ENCODE data around the gene TNNI3K.
"Not testable (repeated sequence)": the region's sequence is repeated elsewhere in the genome, so short reads cannot be mapped to it uniquely, and the experiment has no call there.

The TNNI3K gene, protein sequence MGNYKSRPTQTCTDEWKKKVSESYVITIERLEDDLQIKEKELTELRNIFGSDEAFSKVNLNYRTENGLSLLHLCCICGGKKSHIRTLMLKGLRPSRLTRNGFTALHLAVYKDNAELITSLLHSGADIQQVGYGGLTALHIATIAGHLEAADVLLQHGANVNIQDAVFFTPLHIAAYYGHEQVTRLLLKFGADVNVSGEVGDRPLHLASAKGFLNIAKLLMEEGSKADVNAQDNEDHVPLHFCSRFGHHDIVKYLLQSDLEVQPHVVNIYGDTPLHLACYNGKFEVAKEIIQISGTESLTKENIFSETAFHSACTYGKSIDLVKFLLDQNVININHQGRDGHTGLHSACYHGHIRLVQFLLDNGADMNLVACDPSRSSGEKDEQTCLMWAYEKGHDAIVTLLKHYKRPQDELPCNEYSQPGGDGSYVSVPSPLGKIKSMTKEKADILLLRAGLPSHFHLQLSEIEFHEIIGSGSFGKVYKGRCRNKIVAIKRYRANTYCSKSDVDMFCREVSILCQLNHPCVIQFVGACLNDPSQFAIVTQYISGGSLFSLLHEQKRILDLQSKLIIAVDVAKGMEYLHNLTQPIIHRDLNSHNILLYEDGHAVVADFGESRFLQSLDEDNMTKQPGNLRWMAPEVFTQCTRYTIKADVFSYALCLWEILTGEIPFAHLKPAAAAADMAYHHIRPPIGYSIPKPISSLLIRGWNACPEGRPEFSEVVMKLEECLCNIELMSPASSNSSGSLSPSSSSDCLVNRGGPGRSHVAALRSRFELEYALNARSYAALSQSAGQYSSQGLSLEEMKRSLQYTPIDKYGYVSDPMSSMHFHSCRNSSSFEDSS

DNA sequence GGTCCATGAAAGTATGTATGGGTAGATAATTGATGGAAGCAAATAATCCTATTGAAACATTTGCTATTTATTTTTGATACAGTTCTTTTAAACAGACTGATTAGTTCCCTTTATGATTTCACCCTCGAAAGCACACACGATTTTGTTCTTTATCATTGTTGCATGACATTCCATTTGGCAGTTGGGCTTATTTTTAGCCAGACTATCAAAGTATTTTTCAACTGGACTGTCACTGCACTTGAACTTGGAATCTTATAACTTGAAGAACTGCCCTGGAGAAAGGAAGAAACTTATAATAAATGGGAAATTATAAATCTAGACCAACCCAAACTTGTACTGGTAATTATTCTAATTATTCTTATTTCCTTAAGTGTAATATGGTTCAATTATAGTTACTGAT, at the start of gene TNNI3K:
TNNI3K (plus strand) TSS at position 235 of the 400 bp plus-strand sequence; CDS start at position 300, 65 bp downstream.
- DNase-seq, result no peak

GRCh38 chr1:74193908-74194307, 41.3 kb upstream of the TNNI3K start:
- DNase-seq, result no peak

DNA sequence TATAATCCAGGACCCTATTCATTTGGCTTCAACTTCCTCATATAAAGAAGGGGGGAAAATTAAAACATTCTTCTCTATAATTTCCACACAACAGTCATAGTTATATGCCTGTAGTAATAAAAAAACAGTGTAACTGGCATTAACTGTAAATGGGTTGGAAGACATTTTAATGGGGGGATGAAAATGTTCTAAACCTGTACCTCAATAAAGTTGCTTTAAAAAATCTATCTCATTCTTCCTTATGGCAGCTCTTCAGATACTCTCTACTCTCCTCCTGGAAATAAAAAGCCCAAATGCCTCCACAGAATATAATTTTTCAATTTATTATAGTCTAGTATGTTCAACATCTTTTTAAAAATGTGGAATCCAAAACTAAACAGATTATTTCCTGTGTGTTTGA, 39.8 kb upstream of the TNNI3K start:
- DNase-seq, result no peak

- no peak for DNase-seq
Observed at GRCh38 chr1:74197255-74197654, 37.9 kb upstream of the TNNI3K start.

DNA sequence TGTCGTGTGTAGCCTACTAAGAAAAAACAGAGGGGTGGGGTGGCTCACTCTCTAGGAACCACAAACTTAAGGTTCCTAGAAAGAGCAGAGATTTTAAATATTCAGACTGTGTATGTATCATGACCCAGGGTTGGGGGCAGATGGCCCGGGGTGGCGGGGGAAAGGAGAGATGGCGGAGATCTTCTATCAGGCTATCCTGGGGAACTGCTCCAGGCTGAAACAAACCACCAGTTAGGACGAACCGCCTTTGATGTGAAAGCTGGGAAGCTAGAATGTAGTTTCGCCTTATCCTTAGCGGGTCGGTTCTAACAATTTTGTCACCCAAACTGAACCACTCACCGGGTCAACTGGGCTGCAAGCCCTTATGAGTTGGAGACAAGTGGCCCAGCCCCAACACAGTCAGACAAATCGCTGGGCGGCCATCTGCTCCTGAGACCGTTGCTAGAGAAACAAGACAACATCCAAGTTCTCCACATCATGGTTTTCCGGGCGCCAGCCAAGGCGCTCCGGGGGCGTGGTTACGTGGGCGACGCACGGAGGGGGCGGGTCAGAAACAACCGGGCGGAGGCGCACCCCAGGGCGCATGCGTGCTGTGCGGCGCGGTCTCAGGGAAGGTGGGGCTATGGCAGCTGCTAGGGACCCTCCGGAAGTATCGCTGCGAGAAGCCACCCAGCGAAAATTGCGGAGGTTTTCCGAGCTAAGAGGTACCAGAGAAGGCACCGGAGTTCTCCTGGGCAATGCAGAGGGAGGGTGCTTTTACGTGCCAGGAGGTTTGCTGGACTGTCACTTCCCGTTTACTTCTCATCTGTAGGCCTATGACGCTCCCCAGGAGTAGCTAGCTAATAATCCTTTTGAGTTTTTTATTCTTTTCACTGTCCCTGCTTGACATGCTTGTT, 37.3 kb upstream of the TNNI3K start, which contains the start of the genes FPGT and LRRIQ3:
FPGT (plus strand) TSS at position 586 of the 896 bp plus-strand sequence; CDS start at position 623, 37 bp downstream.
LRRIQ3 (minus strand) TSS at position 520 of the 896 bp plus-strand sequence. CDS start 14,492 bp downstream, outside the sequence.
- DNase-seq, result peak; percentile 96

DNA sequence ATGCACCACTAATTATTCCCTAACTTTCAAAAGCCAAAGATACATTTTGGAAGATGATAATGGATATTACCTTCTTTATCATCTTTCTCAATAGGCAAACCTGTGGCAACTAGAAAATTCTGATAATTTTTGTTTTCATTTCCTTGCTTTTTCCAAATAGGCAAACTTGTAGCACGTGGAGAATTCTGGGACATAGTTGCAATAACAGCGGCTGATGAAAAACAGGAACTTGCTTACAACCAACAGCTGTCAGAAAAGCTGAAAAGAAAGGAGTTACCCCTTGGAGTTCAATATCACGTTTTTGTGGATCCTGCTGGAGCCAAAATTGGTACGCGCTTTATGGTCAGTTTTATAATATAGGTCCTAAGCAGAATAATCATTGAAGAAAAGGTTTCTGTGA, 35.7 kb upstream of the TNNI3K start:
- no peak for DNase-seq

DNA sequence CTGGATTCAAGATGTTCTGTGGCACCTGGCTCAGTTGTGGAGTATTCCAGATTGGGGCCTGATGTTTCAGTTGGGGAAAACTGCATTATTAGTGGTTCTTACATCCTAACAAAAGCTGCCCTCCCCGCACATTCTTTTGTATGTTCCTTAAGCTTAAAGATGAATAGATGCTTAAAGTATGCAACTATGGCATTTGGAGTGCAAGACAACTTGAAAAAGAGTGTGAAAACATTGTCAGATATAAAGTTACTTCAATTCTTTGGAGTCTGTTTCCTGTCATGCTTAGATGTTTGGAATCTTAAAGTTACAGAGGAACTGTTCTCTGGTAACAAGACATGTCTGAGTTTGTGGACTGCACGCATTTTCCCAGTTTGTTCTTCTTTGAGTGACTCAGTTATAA, 29.9 kb upstream of the TNNI3K start:
- no peak for DNase-seq

- no peak for DNase-seq
Observed at GRCh38 chr1:74215229-74215628, 20.0 kb upstream of the TNNI3K start.

DNA sequence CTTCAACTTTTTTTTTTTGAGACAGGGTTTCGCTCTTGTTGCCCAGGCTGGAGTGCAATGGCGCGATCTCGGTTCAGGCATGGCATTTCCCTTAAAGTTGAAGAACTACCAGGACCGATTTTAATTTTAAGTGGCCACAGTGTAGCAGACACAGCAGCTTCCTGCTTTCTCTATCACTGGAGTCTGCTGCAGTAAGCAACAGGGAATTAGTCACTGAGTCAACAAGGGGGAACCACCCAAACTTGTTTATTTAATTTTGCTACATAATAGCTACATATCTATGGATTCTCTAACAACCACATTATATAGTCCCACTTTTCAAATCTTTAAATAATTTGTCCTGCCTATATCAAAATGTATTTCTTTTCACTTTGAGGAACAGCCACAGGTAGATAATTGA, 12.5 kb upstream of the TNNI3K start:
- no peak for DNase-seq

GRCh38 chr1:74223453-74223852, 11.7 kb upstream of the TNNI3K start:
- DNase-seq, result no peak

DNA sequence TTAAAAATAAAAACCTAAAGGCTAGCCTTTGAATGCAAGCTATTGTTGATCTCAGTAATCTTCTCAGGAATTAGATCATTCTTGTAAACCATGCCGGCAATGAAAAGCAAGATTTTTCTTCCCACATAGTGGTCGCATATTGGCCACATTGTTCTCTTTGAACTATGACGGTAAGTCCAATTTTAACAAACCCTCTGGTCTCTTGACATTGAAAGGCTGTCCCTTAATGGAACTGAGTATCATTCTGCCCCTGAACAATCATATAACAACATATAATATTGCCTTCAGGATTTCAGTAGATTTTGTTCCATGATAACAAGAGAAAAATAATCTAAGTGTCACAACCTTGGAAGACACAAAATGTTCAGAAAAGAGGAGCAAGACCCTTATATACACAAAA, 1.3 kb downstream of the TNNI3K start:
- no peak for DNase-seq

GRCh38 chr1:74237035-74237434, 1.8 kb downstream of the TNNI3K start:
- DNase-seq, result no peak

- DNase-seq, result no peak
Observed at GRCh38 chr1:74237787-74238186, 2.6 kb downstream of the TNNI3K start.

DNA sequence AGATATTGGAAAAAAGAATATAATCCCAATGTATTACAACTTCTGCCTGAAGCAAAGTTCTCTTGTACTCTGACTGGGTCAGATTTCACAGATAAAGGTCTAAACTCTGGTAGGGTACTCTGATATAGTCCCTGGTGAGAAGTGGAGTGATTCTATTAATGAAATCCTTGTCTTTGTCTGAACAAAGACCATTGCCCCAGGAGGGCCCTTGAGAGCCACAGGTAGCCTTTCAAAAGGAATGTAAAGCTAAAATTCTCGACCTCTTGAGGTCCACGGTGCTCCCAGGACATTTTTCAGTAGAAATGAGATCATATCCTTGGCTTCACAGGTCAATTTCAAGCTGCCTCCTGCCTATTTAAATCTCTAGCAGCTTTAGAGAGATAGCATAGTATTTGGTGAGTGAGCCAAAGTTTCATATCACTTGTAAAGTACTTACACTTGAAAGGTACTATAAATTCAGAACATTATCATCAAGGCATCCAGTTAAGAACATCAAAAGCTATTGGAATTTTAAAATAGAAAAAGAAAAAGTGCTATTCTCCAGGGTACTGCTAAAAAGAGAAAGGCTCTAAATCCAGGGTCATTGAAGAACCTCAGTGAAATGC, 10.1 kb downstream of the TNNI3K start:
- no peak for DNase-seq

- no peak for DNase-seq
Observed at GRCh38 chr1:74246315-74246714, 11.1 kb downstream of the TNNI3K start.

- no peak for DNase-seq
Observed at GRCh38 chr1:74247881-74248528, 12.8 kb downstream of the TNNI3K start.

GRCh38 chr1:74253243-74253824, 18.1 kb downstream of the TNNI3K start:
- DNase-seq, result not testable (repeated sequence)

DNA sequence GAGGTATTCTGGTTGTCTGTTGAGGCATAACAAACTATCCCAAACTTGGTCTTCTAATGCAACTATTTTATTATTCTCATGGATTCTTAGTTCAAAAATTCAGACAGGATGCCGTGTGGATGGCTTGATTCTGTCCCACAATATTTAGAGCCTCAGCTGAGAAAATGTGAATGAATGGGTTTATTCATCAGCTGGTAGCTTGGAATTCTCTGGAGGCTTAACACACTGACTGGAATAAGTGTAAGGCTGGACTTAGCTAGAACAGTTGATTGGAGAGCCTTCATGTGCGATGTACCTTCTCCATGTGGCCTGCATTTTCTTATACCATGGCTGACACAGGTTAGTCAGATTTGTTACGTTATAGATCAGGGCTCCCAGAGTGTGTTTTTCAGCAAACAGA, 30.8 kb downstream of the TNNI3K start:
- no peak for DNase-seq

- DNase-seq, result no peak
Observed at GRCh38 chr1:74271503-74271902, 36.3 kb downstream of the TNNI3K start.

DNA sequence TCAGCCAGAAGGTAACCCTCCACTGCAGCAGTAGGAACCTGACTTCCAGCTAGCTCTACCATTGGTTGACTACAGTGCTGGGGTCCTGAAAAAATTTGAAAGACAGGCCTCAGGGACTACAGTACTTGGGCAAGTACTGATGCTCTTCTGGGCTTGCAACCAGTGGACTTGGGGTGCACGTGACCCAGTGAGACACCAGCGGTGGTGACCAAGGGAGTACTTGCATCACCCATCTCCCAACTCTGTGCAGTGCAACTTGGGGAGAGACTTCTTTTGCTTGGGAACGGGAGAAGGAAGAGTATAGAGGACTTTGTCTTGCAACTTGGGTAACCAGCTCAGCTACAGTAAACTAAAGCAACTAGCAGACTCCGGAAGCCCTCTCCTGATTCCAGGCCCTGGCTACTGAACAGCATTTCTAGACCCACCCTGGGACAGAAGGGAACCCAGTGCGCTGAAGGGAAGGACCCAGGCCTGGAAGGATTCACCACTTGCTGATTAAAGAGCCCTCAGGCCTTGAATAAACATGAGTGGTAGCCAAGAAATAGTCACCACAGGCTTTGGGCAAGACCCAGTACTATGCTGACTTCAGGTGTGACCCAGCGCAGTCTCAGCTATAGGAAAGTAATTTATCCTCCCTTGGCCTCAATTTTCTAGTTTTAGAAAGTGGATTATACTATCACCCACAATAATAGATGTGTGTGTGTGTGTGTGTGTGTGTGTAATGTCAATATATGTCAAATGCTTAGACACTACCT, 45.6 kb downstream of the TNNI3K start:
- DNase-seq, result no peak

DNA sequence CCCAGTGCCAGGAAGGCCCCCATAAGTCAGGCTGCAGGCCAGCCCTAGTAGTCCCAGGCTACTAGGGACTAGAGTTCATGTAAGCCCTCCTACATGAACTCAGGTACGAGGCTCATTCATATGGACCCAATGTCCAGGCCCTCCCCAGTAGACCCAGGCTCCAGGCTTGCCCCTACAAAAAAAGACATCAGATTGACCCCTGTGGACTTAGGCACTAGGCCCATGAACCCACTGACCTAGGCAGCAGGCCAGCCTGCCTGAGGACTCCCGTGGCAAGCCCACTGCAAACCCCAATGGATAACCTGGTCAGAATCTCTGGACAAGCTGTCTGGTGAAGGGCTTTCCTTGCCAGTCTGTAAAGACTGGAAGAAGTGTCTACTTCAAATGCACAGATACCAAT, 51.2 kb downstream of the TNNI3K start:
- no peak for DNase-seq
